Brain microvascular endothelial cell (primary cell): ENCODE results near the gene SLC5A5.

Experiments
- DNase-seq: peaks from one replicate; pipeline ENCODE4 v3.0.0-alpha.2; 2020
- H3K27ac ChIP-seq: fragments of 250-450 bp; sonication (Bioruptor Pico); 2 replicates; pipeline ENCODE4 v1.5.1; 2020; ENCODE audit warnings: mild to moderate bottlenecking, moderate library complexity
- H3K27me3 ChIP-seq: fragments of 250-450 bp; sonication (Bioruptor Pico); replicated peaks from 2 replicates; pipeline ENCODE4 v1.5.1; 2020; ENCODE audit warnings: mild to moderate bottlenecking
- H3K36me3 ChIP-seq: fragments of 250-450 bp; sonication (Bioruptor Pico); replicated peaks from 2 replicates; pipeline ENCODE4 v1.5.1; 2020; ENCODE audit warnings: mild to moderate bottlenecking
- H3K4me3 ChIP-seq: 2 replicates; pipeline ENCODE4 v1.5.1; 2011; ENCODE audit warnings: low read depth, mild to moderate bottlenecking, control low read depth, low read length, moderate library complexity
- in situ Hi-C: cut with HindIII; loops from 2 replicates; pipeline ENCODE4 v1.10.0; 2017; ENCODE audit warnings: low sequenced_read_pairs, low pct_ligation_motif_present
- TF ChIP-seq, protein P1 (sequence below): IDR thresholded peaks from 2 replicates; pipeline ENCODE4 v1.5.1; 2011; ENCODE audit warnings: low read depth, mild to moderate bottlenecking, moderate library complexity, low read length, control low read depth, inconsistent platforms; ENCODE audit errors: missing control alignments

Gene SLC5A5

GRCh38 chr19:17861542-17862402 lies 10.0 kb upstream of the SLC5A5 start:
- Histone ChIP-seq H3K27ac (no peak overlapping the region), H3K4me3 (peak overlapping the region; percentile 99), H3K27me3 (no peaks in the 10 kb centered on the region), H3K36me3 (peaks cover 57% of the 10 kb centered on the region)
- in situ Hi-C loops = no loop called here
- no peak for DNase-seq
- TF ChIP-seq, protein P1, sequence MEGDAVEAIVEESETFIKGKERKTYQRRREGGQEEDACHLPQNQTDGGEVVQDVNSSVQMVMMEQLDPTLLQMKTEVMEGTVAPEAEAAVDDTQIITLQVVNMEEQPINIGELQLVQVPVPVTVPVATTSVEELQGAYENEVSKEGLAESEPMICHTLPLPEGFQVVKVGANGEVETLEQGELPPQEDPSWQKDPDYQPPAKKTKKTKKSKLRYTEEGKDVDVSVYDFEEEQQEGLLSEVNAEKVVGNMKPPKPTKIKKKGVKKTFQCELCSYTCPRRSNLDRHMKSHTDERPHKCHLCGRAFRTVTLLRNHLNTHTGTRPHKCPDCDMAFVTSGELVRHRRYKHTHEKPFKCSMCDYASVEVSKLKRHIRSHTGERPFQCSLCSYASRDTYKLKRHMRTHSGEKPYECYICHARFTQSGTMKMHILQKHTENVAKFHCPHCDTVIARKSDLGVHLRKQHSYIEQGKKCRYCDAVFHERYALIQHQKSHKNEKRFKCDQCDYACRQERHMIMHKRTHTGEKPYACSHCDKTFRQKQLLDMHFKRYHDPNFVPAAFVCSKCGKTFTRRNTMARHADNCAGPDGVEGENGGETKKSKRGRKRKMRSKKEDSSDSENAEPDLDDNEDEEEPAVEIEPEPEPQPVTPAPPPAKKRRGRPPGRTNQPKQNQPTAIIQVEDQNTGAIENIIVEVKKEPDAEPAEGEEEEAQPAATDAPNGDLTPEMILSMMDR = no peak

- Histone ChIP-seq H3K4me3 (no peak overlapping the region), H3K27ac (no peak overlapping the region), H3K36me3 (peaks cover 57% of the 10 kb centered on the region), H3K27me3 (no peaks in the 10 kb centered on the region)
- TF ChIP-seq, protein P1 = no peak
- no peak for DNase-seq
- in situ Hi-C loops = no loop called here
These were observed 8.8 kb upstream of the SLC5A5 start for GRCh38 chr19:17862711-17863519.

DNA sequence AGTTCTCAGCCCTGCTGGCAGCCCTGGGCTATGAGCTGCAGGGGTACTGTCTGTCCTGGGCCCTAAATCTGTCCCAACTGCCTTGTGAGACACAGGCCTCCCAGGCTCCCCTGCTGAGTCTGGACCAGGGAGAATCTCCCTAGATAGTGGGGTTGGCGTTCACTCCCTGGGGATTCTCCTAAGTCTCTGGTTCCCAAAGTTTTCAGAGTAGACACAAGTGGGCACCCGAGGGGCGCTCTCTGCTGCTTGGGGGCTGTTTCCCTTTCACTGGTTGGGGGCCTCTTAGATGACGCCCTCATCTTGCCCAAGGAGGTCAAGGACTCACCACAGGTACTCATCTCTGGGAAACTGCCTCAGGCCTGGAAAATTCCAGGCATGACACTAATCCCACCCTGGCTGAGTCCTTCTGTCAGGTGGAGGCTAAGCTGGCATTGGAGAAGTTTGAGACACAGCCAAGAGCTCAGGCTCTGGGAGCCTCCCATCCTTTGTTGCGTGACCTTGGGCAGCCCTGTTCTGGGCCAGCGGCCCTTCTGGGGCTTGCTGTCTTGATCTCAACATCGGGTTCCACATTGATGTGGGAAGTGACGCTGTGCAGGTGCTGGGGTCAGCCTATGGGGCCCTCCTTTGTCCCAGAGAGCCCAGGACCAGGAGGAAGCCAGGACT lies 8.1 kb upstream of the SLC5A5 start:
- no peak for DNase-seq
- H3K36me3 ChIP-seq = peaks cover 57% of the 10 kb centered on the region
- H3K4me3 ChIP-seq = no peak overlapping the region
- in situ Hi-C loops = no loop called here
- TF ChIP-seq, protein P1 = no peak
- no peak overlapping the region for H3K27ac ChIP-seq
- H3K27me3 ChIP-seq = peaks cover 5% of the 10 kb centered on the region

DNA sequence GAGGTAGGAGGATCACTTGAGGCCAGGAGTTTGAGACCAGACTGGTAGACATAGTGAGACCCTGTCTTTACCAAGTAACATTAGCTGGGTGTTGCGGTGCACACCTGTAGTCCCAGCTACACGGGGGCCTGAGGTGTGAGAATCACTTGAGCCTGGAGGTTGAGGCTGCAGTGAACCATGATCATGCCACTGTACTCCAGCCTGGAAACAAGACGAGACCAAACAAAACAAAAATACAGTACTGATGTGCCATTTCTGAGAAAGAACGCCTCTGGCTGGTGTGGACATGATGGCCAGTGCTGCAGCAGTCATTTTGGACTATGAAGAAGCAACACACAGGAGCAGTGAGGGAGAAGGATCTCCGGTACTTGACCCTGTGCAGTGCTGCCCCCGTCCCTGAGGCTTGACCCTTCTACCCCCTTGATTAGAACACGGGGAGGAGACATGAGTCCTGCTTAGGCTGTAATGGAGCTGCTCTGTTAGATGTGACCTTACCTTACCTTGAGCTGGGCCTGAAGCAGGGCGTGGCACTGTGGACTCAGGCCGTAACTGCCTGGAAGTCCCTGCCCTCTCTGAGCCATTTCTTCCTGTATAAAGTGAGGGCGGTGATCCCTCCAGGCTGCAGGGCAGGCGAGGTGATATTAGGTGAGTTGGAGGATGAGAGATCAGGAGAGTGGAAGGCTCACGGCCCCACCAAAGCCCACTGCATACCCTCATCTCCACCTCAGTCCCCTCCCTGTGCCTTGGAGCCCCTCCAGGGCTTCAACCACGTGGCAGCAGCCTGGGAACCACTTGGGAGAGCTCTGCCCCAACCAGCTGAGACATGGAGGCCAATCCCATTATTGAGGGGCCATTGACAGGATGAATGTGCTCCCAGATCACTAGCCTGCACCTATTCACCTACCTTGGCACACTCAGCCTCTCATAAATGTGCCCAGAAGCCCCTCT lies 6.1 kb upstream of the SLC5A5 start:
- TF ChIP-seq, protein P1 = no peak
- no peak overlapping the region for H3K27ac ChIP-seq
- no peak for DNase-seq
- peaks cover 21% of the 10 kb centered on the region for H3K27me3 ChIP-seq
- H3K36me3 ChIP-seq = peaks cover 54% of the 10 kb centered on the region
- no peak overlapping the region for H3K4me3 ChIP-seq
- in situ Hi-C loops = no loop called here
